ENCODE measurements around the gene TGIF2.

TGIF2 gene

GRCh38 chr20:36624068-36624943, 50.9 kb downstream of the TGIF2 start:
- Histone ChIP-seq H3K27me3 (ENCODE audit: insufficient read depth, low read length) (no peaks in the 10 kb centered on the region), H3K27ac (ENCODE audit: low read depth, low read length, poor library complexity, severe bottlenecking) (no peak overlapping the region), H3K4me3 (ENCODE audit: low read depth, low read length, poor library complexity, severe bottlenecking) (no peak overlapping the region), H2AFZ (ENCODE audit: low read length) (no peak overlapping the region), H3K4me1 (ENCODE audit: insufficient read depth, low read length, severe bottlenecking) (peaks cover under 1% of the 10 kb centered on the region), H3K9me3 (ENCODE audit: low read length) (no peaks in the 10 kb centered on the region), H3K79me2 (ENCODE audit: insufficient read depth, low read length) (no peaks in the 10 kb centered on the region), H4K20me1 (ENCODE audit: insufficient read depth, low read length) (no peaks in the 10 kb centered on the region), H3K9me2 (ENCODE audit: low read depth, low read length) (no peaks in the 10 kb centered on the region), H3K9ac (ENCODE audit: low read length) (no peak overlapping the region), H3K4me2 (ENCODE audit: low read length) (no peak overlapping the region), H3K36me3 (ENCODE audit: insufficient read depth, low read length) (no peaks in the 10 kb centered on the region), H3F3A (ENCODE audit: insufficient read depth, low read length) (no peaks in the 10 kb centered on the region)
- TF ChIP-seq CTCF (IDR thresholded peaks at IDR 0.05; ENCODE audit: low read length) (no peak), EZH2 (IDR thresholded peaks at IDR 0.05; ENCODE audit: borderline replicate concordance, low read length) (no peak)

GRCh38 chr20:36624944-36625324, 51.5 kb downstream of the TGIF2 start:
- H3K4me1 ChIP-seq (ENCODE audit: insufficient read depth, low read length, severe bottlenecking): peaks cover 7% of the 10 kb centered on the region
- H3K4me2 ChIP-seq (ENCODE audit: low read length): no peak overlapping the region
- no peaks in the 10 kb centered on the region for H3K36me3 ChIP-seq (ENCODE audit: insufficient read depth, low read length)
- H3K27me3 ChIP-seq (ENCODE audit: insufficient read depth, low read length): no peaks in the 10 kb centered on the region
- no peaks in the 10 kb centered on the region for H3K9me2 ChIP-seq (ENCODE audit: low read depth, low read length)
- H3F3A ChIP-seq (ENCODE audit: insufficient read depth, low read length): no peaks in the 10 kb centered on the region
- H4K20me1 ChIP-seq (ENCODE audit: insufficient read depth, low read length): no peaks in the 10 kb centered on the region
- H3K4me3 ChIP-seq (ENCODE audit: low read depth, low read length, poor library complexity, severe bottlenecking): no peak overlapping the region
- no peak overlapping the region for H3K27ac ChIP-seq (ENCODE audit: low read depth, low read length, poor library complexity, severe bottlenecking)
- no peak overlapping the region for H3K9ac ChIP-seq (ENCODE audit: low read length)
- H3K79me2 ChIP-seq (ENCODE audit: insufficient read depth, low read length): no peaks in the 10 kb centered on the region
- H2AFZ ChIP-seq (ENCODE audit: low read length): no peak overlapping the region
- TF ChIP-seq CTCF (IDR thresholded peaks at IDR 0.05; ENCODE audit: low read length): no peak
- TF ChIP-seq EZH2 (IDR thresholded peaks at IDR 0.05; ENCODE audit: borderline replicate concordance, low read length): no peak
- H3K9me3 ChIP-seq (ENCODE audit: low read length): no peaks in the 10 kb centered on the region

- TF ChIP-seq CTCF (IDR thresholded peaks at IDR 0.05; ENCODE audit: low read length): no peak
- no peak for TF ChIP-seq EZH2 (IDR thresholded peaks at IDR 0.05; ENCODE audit: borderline replicate concordance, low read length)
- no peak overlapping the region for H3K9ac ChIP-seq (ENCODE audit: low read length)
- no peaks in the 10 kb centered on the region for H3K36me3 ChIP-seq (ENCODE audit: insufficient read depth, low read length)
- no peaks in the 10 kb centered on the region for H3K9me2 ChIP-seq (ENCODE audit: low read depth, low read length)
- no peak overlapping the region for H2AFZ ChIP-seq (ENCODE audit: low read length)
- H3K4me1 ChIP-seq (ENCODE audit: insufficient read depth, low read length, severe bottlenecking): peaks cover 11% of the 10 kb centered on the region
- no peaks in the 10 kb centered on the region for H3F3A ChIP-seq (ENCODE audit: insufficient read depth, low read length)
- H3K27ac ChIP-seq (ENCODE audit: low read depth, low read length, poor library complexity, severe bottlenecking): no peak overlapping the region
- no peak overlapping the region for H3K4me3 ChIP-seq (ENCODE audit: low read depth, low read length, poor library complexity, severe bottlenecking)
- no peaks in the 10 kb centered on the region for H4K20me1 ChIP-seq (ENCODE audit: insufficient read depth, low read length)
- no peaks in the 10 kb centered on the region for H3K79me2 ChIP-seq (ENCODE audit: insufficient read depth, low read length)
- no peak overlapping the region for H3K4me2 ChIP-seq (ENCODE audit: low read length)
- no peaks in the 10 kb centered on the region for H3K9me3 ChIP-seq (ENCODE audit: low read length)
- no peaks in the 10 kb centered on the region for H3K27me3 ChIP-seq (ENCODE audit: insufficient read depth, low read length)
Observed at GRCh38 chr20:36628076-36628475, 54.7 kb downstream of the TGIF2 start.
